ENCODE measurements around the gene SPDYA. TPM values are rescaled to one million over a fixed set of nuclear protein-coding genes. Genes with fewer than 3 reads are reported as not detected.

Gene SPDYA
- total RNA-seq, 4 donors from 2014 or later: 0.49 to 3.3 (median 1.4) TPM

GRCh38 chr2:28772351-28772750 lies 38.3 kb upstream of the SPDYA start:
- no peak for TF ChIP-seq CTCF (IDR thresholded peaks at IDR 0.05; ENCODE audit: low read depth)

DNA sequence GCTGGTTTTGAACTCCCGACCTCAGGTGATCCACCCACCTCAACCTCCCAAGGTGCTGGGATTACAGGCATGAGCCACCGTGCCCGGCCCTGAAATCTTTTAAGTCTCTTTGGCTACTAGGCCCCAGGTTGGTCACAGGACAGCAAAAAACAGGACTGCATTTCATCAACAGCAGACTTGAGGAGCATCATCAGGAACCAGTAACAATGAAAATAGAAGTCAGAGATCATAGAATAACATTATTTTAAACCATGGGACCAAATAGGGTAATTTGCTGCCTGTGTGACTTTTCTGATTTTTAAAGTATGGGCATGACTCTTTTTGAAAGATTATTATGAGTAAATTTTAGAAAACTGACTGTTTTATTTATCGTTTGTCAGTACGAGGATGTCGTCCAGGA lies 34.2 kb upstream of the SPDYA start:
- no peak for TF ChIP-seq CTCF (IDR thresholded peaks at IDR 0.05; ENCODE audit: low read depth)

GRCh38 chr2:28778392-28778791 lies 32.2 kb upstream of the SPDYA start:
- no peak for TF ChIP-seq CTCF (IDR thresholded peaks at IDR 0.05; ENCODE audit: low read depth)

GRCh38 chr2:28779001-28779400 lies 31.6 kb upstream of the SPDYA start:
- TF ChIP-seq CTCF (IDR thresholded peaks at IDR 0.05; ENCODE audit: low read depth): no peak

DNA sequence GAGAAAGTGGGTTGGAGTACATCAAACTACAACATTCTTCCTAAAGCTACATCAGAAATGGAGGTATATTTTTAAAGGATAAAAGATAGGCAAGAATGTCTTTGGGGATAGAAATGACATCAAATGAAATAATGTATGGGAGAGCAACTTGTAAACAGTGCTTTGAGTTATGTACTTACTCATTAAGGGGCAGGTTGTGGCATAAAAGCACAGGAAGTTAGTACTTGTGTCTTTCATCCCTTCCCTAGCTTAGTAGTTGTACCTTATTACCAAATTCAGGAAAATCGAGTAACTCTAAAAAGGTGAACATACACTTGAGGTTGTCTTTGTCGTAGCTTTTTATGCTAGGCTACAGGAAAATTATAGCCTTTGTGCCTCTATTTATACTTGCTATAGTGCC lies 30.1 kb upstream of the SPDYA start:
- no peak for TF ChIP-seq CTCF (IDR thresholded peaks at IDR 0.05; ENCODE audit: low read depth)

DNA sequence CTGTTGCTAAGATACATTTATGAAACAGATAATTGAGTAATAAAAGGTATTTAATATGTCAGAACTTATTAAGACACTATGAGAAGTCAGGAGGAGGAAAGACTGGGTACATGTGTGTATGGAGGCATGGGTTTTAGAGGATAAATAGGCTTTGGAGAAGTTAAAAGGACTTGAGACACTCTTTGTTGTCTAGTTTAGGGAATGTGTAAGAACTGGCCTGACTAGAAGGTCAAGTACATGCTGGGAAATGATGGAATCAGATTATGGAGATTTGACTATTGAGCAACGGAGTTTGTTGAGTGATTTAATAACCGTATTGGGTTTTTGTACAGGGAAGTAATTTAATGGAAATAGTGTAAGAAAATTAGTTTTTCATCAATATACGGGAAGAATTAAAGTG lies 28.2 kb upstream of the SPDYA start:
- no peak for TF ChIP-seq CTCF (IDR thresholded peaks at IDR 0.05; ENCODE audit: low read depth)

GRCh38 chr2:28796620-28797019 lies 14.0 kb upstream of the SPDYA start:
- TF ChIP-seq CTCF (IDR thresholded peaks at IDR 0.05; ENCODE audit: low read depth): no peak

Data from subcutaneous adipose tissue (tissue), 4 donors.